Liver (tissue), 9 donors: ENCODE results near the gene ARAP2. TPM values are rescaled to one million over a fixed set of nuclear protein-coding genes. Genes with fewer than 3 reads are reported as not detected.
A peak's percentile ranks its signal among the peaks of the same experiment; 100 is the strongest.

Experiments
- DNase-seq: peaks from one replicate; pipeline ENCODE4 v3.0.0-alpha.2; 2017; ENCODE audit warnings: low spot score
- H3K27ac ChIP-seq, 2 donors: one replicate each; pipeline ENCODE4 v1.7.0; 2013; ENCODE audit warnings: inconsistent platforms in 2 of 2, low read length in 2 of 2, control low read depth in 1 of 2, low read depth in 1 of 2, mild to moderate bottlenecking in 1 of 2
- H3K27me3 ChIP-seq, 4 donors: one replicate each; pipeline versions ENCODE4 v1.6.1 to v1.7.0; 2013; ENCODE audit warnings: low read length in 3 of 4, inconsistent platforms in 1 of 4, mild to moderate bottlenecking in 1 of 4, moderate library complexity in 1 of 4; ENCODE audit not compliant: control insufficient read depth in 4 of 4, insufficient read depth in 4 of 4
- H3K36me3 ChIP-seq, 4 donors: one replicate each; pipeline versions ENCODE4 v1.6.1 to v1.7.0; 2013; ENCODE audit warnings: low read length in 3 of 4, mild to moderate bottlenecking in 3 of 4, low read depth in 1 of 4, moderate library complexity in 1 of 4; ENCODE audit not compliant: control insufficient read depth in 4 of 4, insufficient read depth in 3 of 4
- H3K4me1 ChIP-seq, 4 donors: one replicate each; pipeline versions ENCODE4 v1.6.1 to v1.7.0; 2013; ENCODE audit warnings: low read length in 3 of 4, mild to moderate bottlenecking in 3 of 4, moderate library complexity in 1 of 4; ENCODE audit not compliant: control insufficient read depth in 4 of 4, insufficient read depth in 4 of 4
- H3K4me3 ChIP-seq, 3 donors: one replicate each; pipeline versions ENCODE4 v1.6.1 to v1.7.0; 2013; ENCODE audit warnings: low read length in 3 of 3, control low read depth in 1 of 3, low read depth in 1 of 3, mild to moderate bottlenecking in 1 of 3
- H3K9ac ChIP-seq, 2 donors: one replicate each; pipeline ENCODE4 v1.7.0; 2013; ENCODE audit warnings: low read length in 2 of 2, mild to moderate bottlenecking in 2 of 2, moderate library complexity in 2 of 2, control low read depth in 1 of 2, low read depth in 1 of 2
- H3K9me3 ChIP-seq, 4 donors: one replicate each; pipeline versions ENCODE4 v1.6.1 to v1.7.0; 2013; ENCODE audit warnings: low read length in 3 of 4; ENCODE audit not compliant: control insufficient read depth in 4 of 4
- EGR1 ChIP-seq, 2 donors: IDR thresholded peaks; 2 replicates each; pipeline ENCODE4 v1.6.1; 2016 to 2018; ENCODE audit warnings: antibody characterized with exemption in 2 of 2, low read depth in 2 of 2
- FOXA2 ChIP-seq: IDR thresholded peaks from 2 replicates; pipeline ENCODE4 v1.6.1; 2016; ENCODE audit warnings: antibody characterized with exemption
- HNF4A ChIP-seq, 2 donors: conservative IDR thresholded peaks; 2 replicates each; pipeline ENCODE4 v1.6.1; 2016; ENCODE audit warnings: antibody characterized with exemption in 2 of 2, mild to moderate bottlenecking in 2 of 2
- HNF4G ChIP-seq: IDR thresholded peaks from 2 replicates; pipeline ENCODE4 v1.6.1; 2016; ENCODE audit warnings: antibody characterized with exemption
- JUND ChIP-seq, 2 donors: IDR thresholded peaks; 2 replicates each; pipeline ENCODE4 v1.6.1; 2016; ENCODE audit warnings: antibody characterized with exemption in 2 of 2
- MAX ChIP-seq: IDR thresholded peaks from 2 replicates; pipeline ENCODE4 v1.6.1; 2016; ENCODE audit warnings: antibody characterized with exemption
- NR2F2 ChIP-seq: IDR thresholded peaks from 2 replicates; pipeline ENCODE4 v1.6.1; 2016; ENCODE audit warnings: antibody characterized with exemption
- RAD21 ChIP-seq, 2 donors: IDR thresholded peaks; 2 replicates each; pipeline ENCODE4 v1.6.1; 2016; ENCODE audit warnings: antibody characterized with exemption in 2 of 2, mild to moderate bottlenecking in 2 of 2
- REST ChIP-seq: IDR thresholded peaks from 2 replicates; pipeline ENCODE4 v1.6.1; 2016; ENCODE audit warnings: antibody characterized with exemption, mild to moderate bottlenecking
- RXRA ChIP-seq, 2 donors: IDR thresholded peaks; 2 replicates each; pipeline ENCODE4 v1.6.1; 2017 to 2018; ENCODE audit warnings: antibody characterized with exemption in 2 of 2, mild to moderate bottlenecking in 1 of 2
- SP1 ChIP-seq: IDR thresholded peaks from 2 replicates; pipeline ENCODE4 v1.6.1; 2018; ENCODE audit warnings: antibody characterized with exemption, mild to moderate bottlenecking
- ZBTB33 ChIP-seq: IDR thresholded peaks from 2 replicates; pipeline ENCODE4 v1.6.1; 2016; ENCODE audit warnings: antibody characterized with exemption
- WGBS: extraction: QIAGEN DNeasy Blood & Tissue Kit; methylation state at CpG from one replicate; pipeline ENCODE4 v1.1.7; 2013; 5-methylcytosine and 5-hydroxymethylcytosine counted together
- polyA plus RNA-seq, 2 donors: library from polyadenylated mRNA; stranded (reverse) in 1 of 2; unstranded in 1 of 2; fragments of 200-250 nt in 1 of 2; fragments of >200 nt in 1 of 2; fragmentation: Nextera tagmentation in 1 of 2; extraction: Ambion mirVana in 1 of 2; gene quantifications; one replicate each; pipeline versions ENCODE4 v1.2.1 to v1.2.3, GENCODE V29; 2013 to 2015
- total RNA-seq, 2 donors: library from RNA; depleted of rRNA; stranded (reverse); fragments of >200 nt; gene quantifications; one replicate each; pipeline ENCODE4 v1.2.3, GENCODE V29; 2014
- TF ChIP-seq, protein P1 (sequence below): fragments of 150-350 bp; IDR thresholded peaks from 2 replicates; pipeline ENCODE4 v1.5.1; 2017; ENCODE audit warnings: improper control_type of control experiment, low read depth, low read length; ENCODE audit not compliant: missing input control
- TF ChIP-seq, protein P2 (sequence below): IDR thresholded peaks from 2 replicates; pipeline ENCODE4 v1.6.1; 2016; ENCODE audit warnings: antibody characterized with exemption
- donor health status: healthy.
- donor health status: healthy.
- donor health status: healthy.
- donor health status: healthy.
- donor health status: healthy.

The ARAP2 gene
- total and polyA plus RNA-seq, 4 donors = 1.6 to 23.6 (median 5.4) TPM

DNA sequence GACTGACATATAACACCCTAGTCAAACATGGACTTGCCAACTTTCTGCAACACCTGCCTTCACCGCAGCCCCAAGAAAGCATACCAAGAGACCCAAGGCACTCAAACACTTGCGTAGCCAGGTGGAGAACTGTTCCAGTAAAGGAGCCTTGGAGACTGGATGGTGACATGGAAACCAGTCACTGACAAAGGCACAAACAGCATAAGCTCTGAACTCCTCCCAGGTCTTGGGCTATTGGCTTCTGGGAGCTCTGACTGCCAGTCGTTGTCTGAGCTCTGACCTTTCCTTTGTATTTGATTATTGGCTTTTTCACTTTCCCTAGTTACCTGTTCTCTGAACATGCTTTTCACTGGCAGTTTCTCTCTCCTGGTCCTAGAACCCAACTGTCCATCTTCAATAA is 38.3 kb downstream of the ARAP2 start:
- H3K4me3 ChIP-seq = no peak overlapping the region
- no peak for TF ChIP-seq REST
- peak in 1 of 2 donors; percentile 25 for TF ChIP-seq RAD21 (IDR thresholded peaks at IDR 0.05)
- no peak for TF ChIP-seq RXRA (IDR thresholded peaks at IDR 0.05)
- TF ChIP-seq ZBTB33 = no peak
- TF ChIP-seq HNF4A (conservative IDR thresholded peaks at IDR 0.05) = peak in 1 of 2 donors; percentile 28
- peak; percentile 22 for TF ChIP-seq SP1
- TF ChIP-seq FOXA2 = no peak
- H3K4me1 ChIP-seq = peaks cover 4 to 29% (median 22%) of the 10 kb centered on the region in 4 donors
- no peak for DNase-seq
- H3K9me3 ChIP-seq = no peaks in the 10 kb centered on the region
- H3K27ac ChIP-seq = no peak overlapping the region
- H3K27me3 ChIP-seq = no peaks in the 10 kb centered on the region
- H3K9ac ChIP-seq = no peak overlapping the region
- 70% methylated on average over 3 of the region's 3 CpGs for WGBS
- peaks cover 0 to 6% (median 2%) of the 10 kb centered on the region in 4 donors for H3K36me3 ChIP-seq

- 97% methylated on average over 4 of the region's 4 CpGs for WGBS
- TF ChIP-seq MAX (no peak), RAD21 (IDR thresholded peaks at IDR 0.05) (no peak), HNF4G (no peak), REST (no peak), FOXA2 (no peak), EGR1 (IDR thresholded peaks at IDR 0.05; ENCODE audit: low read depth in 2 of 2) (no peak), JUND (IDR thresholded peaks at IDR 0.05) (no peak), NR2F2 (no peak), SP1 (no peak)
- TF ChIP-seq, protein P1, sequence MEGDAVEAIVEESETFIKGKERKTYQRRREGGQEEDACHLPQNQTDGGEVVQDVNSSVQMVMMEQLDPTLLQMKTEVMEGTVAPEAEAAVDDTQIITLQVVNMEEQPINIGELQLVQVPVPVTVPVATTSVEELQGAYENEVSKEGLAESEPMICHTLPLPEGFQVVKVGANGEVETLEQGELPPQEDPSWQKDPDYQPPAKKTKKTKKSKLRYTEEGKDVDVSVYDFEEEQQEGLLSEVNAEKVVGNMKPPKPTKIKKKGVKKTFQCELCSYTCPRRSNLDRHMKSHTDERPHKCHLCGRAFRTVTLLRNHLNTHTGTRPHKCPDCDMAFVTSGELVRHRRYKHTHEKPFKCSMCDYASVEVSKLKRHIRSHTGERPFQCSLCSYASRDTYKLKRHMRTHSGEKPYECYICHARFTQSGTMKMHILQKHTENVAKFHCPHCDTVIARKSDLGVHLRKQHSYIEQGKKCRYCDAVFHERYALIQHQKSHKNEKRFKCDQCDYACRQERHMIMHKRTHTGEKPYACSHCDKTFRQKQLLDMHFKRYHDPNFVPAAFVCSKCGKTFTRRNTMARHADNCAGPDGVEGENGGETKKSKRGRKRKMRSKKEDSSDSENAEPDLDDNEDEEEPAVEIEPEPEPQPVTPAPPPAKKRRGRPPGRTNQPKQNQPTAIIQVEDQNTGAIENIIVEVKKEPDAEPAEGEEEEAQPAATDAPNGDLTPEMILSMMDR = no peak
- TF ChIP-seq, protein P2, sequence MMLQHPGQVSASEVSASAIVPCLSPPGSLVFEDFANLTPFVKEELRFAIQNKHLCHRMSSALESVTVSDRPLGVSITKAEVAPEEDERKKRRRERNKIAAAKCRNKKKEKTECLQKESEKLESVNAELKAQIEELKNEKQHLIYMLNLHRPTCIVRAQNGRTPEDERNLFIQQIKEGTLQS = no peak
- no peak for DNase-seq
These were observed 45.5 kb downstream of the ARAP2 start for GRCh38 chr4:36198861-36199260.

More at GRCh38 chr4:36198861-36199260, 45.5 kb downstream of the ARAP2 start:
- Histone ChIP-seq H3K9ac (no peak overlapping the region), H3K27me3 (no peaks in the 10 kb centered on the region), H3K4me1 (no peaks in the 10 kb centered on the region), H3K36me3 (peaks cover 0 to 5% (median 2%) of the 10 kb centered on the region in 4 donors), H3K4me3 (no peak overlapping the region), H3K27ac (no peak overlapping the region), H3K9me3 (no peaks in the 10 kb centered on the region)
